ENCODE data around the gene RRAS.

RRAS gene

DNA sequence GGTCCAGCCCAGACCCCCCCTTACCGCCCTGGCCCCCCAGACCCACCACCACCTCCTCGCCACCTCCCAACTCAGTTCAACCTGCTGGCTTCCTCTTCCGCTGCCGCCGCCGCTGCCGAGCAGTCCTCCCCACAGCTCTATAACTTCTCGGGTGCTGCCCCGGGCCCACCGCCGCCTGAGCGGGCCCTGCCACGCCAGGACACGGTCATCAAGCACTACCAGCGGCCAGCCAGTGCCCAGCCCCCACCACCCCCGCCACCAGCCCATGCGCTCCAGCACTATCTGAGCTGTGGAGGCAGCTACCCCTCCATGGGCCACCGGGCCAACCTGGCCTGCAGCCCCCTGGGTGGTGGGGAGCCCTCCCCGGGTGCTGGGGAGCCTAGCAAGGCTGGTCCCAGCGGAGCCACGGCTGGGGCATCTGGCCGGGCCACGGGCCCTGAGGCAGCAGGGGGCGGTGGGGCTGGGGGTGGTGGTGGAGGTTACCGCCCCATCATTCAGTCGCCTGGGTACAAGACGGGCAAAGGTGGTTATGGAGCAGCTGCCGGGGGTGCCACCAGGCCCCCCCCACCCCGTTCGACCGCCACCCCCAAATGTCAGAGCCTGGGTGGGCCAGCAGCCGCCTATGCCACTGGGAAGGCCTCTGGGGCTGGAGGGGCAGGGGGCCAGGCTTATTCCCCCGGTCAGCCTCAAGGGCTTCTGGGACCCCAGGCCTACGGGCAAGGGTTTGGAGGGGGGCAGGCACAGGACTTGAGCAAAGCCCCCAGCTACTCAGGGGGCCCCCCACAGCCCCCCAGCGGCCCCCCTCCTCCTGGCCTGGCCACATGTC is 44.7 kb downstream of the RRAS start:
- no peak for DNase-seq (ENCODE audit: low spot score)

GRCh38 chr19:49594157-49594992 is 45.6 kb downstream of the RRAS start:
- DNase-seq (ENCODE audit: low spot score): no peak

GRCh38 chr19:49593233-49594113 is 46.5 kb downstream of the RRAS start:
- peak; percentile 93 for DNase-seq (ENCODE audit: low spot score)

- DNase-seq (ENCODE audit: low spot score): no peak
Measured at GRCh38 chr19:49592486-49593232, 47.3 kb downstream of the RRAS start.

- DNase-seq (ENCODE audit: low spot score): peak; percentile 29
Measured at GRCh38 chr19:49591731-49592485, 48.0 kb downstream of the RRAS start.

GRCh38 chr19:49590971-49591730 is 48.8 kb downstream of the RRAS start, which contains the start of gene PRR12:
Gene PRR12, plus strand, starts transcription at chr19:49591182. Its CDS starts 473 bp downstream, at chr19:49591655.
- DNase-seq (ENCODE audit: low spot score): peak; percentile 71

GRCh38 chr19:49590071-49590970 is 49.6 kb downstream of the RRAS start:
- peak; percentile 97 for DNase-seq (ENCODE audit: low spot score)

- no peak for DNase-seq (ENCODE audit: low spot score)
Measured at GRCh38 chr19:49589502-49589905, 50.4 kb downstream of the RRAS start.

DNA sequence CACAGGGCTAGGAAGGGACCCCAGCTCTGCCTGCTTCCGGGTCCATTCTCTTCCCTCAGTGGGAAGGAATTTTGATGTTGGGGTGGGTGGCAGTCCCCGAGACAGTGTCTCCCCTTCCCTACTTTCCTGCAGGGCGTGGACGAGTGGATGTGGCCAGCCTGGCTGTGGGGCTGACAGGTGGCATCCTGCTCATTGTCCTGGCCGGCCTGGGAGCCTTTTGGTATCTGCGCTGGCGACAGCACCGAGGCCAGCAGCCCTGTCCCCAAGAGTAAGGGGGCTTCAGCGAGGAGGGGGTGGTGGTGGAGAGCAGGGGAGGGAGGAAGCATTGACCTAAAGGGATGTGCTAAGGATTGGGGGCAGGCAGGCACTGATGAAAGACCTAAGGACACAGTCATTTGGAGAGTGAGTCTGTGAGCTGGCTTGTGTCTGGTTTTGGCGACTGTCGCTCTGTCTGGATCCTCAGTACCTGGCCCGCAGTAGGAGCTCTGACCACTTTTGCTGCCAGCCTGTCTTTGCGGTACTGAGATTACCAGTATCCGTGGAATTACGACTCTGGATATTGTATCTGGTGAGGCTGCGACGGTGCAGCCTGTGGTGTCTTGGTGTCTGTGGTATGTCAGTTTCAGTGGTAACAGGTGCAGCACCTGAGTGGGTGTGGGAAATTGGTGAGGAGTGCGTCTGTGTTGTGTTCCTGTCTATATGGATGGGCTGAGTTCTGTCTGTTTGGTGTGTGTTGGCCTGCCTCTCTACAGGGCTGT is 51.4 kb downstream of the RRAS start:
- no peak for DNase-seq (ENCODE audit: low spot score)

- no peak for DNase-seq (ENCODE audit: low spot score)
Measured at GRCh38 chr19:49587227-49587626, 52.7 kb downstream of the RRAS start.
